BE2C (cell line): ENCODE measurements around the gene FAM180B.
"Not testable (repeated sequence)": the region's sequence is repeated elsewhere in the genome, so short reads cannot be mapped to it uniquely, and the experiment has no call there.

Experiments used
- DNase-seq: peaks from one replicate; pipeline ENCODE4 v3.0.0-alpha.2; 2020
- H3K27me3 ChIP-seq: fragments of 250-450 bp; sonication (Bioruptor Pico); 2 replicates; pipeline ENCODE4 v1.5.1; 2020; ENCODE audit warnings: mild to moderate bottlenecking
- H3K36me3 ChIP-seq: fragments of 250-450 bp; sonication (Bioruptor Pico); 2 replicates; pipeline ENCODE4 v1.5.1; 2020; ENCODE audit warnings: mild to moderate bottlenecking
- H3K4me1 ChIP-seq: fragments of 250-450 bp; sonication (Bioruptor Pico); 2 replicates; pipeline ENCODE4 v1.5.1; 2020
- H3K4me3 ChIP-seq: 2 replicates; pipeline ENCODE4 v1.5.1; 2011; ENCODE audit warnings: low read depth, low read length
- H3K9me3 ChIP-seq: fragments of 250-450 bp; sonication (Bioruptor Pico); 2 replicates; pipeline ENCODE4 v1.5.1; 2020
- TF ChIP-seq, protein P1 (sequence below): IDR thresholded peaks from 2 replicates; pipeline ENCODE4 v1.5.1; 2012; ENCODE audit warnings: mild to moderate bottlenecking, low read depth, low read length

Gene FAM180B

GRCh38 chr11:47550288-47551047 lies 36.0 kb upstream of the FAM180B start:
- no peak for DNase-seq
- Histone ChIP-seq H3K36me3 (no peaks in the 10 kb centered on the region), H3K9me3 (no peaks in the 10 kb centered on the region), H3K27me3 (no peaks in the 10 kb centered on the region), H3K4me3 (no peak overlapping the region), H3K4me1 (no peaks in the 10 kb centered on the region; the same call in 1 of the 2 replicates)
- TF ChIP-seq, protein P1, sequence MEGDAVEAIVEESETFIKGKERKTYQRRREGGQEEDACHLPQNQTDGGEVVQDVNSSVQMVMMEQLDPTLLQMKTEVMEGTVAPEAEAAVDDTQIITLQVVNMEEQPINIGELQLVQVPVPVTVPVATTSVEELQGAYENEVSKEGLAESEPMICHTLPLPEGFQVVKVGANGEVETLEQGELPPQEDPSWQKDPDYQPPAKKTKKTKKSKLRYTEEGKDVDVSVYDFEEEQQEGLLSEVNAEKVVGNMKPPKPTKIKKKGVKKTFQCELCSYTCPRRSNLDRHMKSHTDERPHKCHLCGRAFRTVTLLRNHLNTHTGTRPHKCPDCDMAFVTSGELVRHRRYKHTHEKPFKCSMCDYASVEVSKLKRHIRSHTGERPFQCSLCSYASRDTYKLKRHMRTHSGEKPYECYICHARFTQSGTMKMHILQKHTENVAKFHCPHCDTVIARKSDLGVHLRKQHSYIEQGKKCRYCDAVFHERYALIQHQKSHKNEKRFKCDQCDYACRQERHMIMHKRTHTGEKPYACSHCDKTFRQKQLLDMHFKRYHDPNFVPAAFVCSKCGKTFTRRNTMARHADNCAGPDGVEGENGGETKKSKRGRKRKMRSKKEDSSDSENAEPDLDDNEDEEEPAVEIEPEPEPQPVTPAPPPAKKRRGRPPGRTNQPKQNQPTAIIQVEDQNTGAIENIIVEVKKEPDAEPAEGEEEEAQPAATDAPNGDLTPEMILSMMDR: no peak

DNA sequence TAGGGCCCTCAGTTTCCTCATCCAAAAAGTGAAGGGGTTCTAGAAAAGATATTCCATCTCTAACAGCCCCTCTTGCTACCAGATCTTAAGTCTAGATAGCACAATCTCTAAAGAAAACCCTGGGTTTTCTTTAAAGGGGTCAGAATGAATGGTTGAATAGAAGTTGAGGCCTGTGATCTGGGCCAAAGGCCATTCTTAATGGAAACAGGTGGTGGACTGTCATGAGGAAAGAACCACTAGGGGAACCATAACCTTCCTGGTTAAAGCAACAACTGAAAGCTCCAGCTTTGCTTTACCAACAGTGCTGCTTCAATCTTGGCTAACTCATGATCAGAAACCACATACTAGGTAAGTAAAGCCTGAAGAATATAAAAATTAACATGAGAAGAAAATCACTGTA lies 35.4 kb upstream of the FAM180B start:
- no peak for DNase-seq
- no peaks in the 10 kb centered on the region; the same call in 1 of the 2 replicates for H3K4me1 ChIP-seq
- H3K36me3 ChIP-seq: no peaks in the 10 kb centered on the region
- no peaks in the 10 kb centered on the region for H3K9me3 ChIP-seq
- H3K27me3 ChIP-seq: no peaks in the 10 kb centered on the region
- TF ChIP-seq, protein P1: peak; percentile 56
- peak overlapping the region; percentile 84 for H3K4me3 ChIP-seq

DNA sequence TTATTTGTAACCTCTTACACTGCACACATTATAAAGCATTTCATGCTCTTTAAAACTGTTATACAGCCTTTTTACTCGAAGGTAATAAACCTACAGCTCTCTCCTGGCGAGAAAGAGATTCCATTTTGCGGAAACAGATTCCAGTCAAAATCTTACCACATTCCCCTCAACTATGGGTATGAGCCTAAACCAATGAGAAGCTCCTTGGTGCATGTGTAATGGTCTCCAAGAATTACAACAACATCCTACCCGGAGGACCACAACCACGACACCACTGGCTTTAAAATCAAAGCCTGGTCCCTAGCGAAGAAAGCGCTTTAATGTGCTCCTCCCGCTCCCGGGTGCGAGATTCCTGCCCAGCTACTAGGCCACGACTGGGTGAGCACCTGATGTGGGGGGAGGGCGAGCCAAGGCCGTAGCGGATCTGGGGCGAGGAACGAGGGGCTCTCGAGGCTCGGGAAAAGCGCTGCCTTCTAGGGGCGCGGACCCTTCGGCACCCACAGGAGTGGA lies 34.4 kb upstream of the FAM180B start:
- Histone ChIP-seq H3K4me1 (no peaks in the 10 kb centered on the region; the same call in 1 of the 2 replicates), H3K27me3 (no peaks in the 10 kb centered on the region), H3K4me3 (peak overlapping the region; percentile 84), H3K9me3 (no peaks in the 10 kb centered on the region), H3K36me3 (no peaks in the 10 kb centered on the region)
- TF ChIP-seq, protein P1: no peak
- DNase-seq: peak; percentile 18

DNA sequence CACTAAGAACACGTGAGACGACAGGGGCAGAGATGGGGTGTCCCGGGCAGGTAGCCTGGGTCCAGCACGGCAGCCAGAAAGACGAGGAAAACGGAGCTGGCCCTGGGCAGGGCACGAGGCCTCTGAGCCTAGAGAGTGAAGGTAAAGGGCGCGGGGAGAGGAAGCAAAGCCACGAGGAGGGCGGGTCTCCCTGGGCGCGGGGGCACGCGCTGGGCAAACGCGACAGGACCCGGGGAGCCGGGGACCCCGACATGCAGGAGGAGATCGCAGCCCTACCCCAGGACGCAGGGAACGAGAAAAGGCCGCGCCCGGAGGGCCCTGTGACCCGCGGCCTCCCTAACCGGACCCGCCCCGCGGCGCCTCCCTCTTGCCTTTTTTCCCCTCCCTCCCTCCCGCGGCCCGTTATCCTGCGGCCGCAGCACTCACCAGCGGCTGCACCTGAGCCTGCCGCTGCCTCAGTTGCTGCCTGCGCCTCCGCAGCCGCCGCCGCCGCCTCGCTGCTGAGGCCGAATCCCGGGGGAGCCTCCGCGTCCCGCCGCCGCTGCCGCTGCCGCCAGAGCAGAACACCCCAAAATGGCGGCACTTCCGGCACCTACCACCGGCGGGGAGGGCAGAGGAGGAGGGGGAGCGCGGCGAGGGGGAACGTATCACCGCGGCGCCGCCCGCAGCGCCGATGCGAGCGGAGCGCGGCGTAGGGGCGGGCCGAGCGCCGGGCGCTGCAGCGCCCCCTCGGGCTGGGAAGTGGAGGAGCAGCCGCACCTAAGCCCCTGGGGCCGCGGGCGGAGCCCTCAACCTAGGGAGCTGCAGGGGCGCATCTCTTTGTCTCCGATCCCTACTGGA lies 33.7 kb upstream of the FAM180B start, which contains the start of gene CELF1:
Gene CELF1, minus strand, starts transcription at position 567 of the 840 bp plus-strand sequence. CDS start 53,609 bp downstream, outside the sequence.
- Histone ChIP-seq H3K36me3 (no peaks in the 10 kb centered on the region), H3K27me3 (no peaks in the 10 kb centered on the region), H3K4me1 (no peaks in the 10 kb centered on the region; the same call in 1 of the 2 replicates), H3K4me3 (peak within 1 kb of the TSS; percentile 84), H3K9me3 (no peaks in the 10 kb centered on the region)
- TF ChIP-seq, protein P1: peak; percentile 45
- DNase-seq: peak; percentile 88

- no peaks in the 10 kb centered on the region; the same call in 1 of the 2 replicates for H3K4me1 ChIP-seq
- TF ChIP-seq, protein P1: no peak
- H3K36me3 ChIP-seq: no peaks in the 10 kb centered on the region
- no peak for DNase-seq
- H3K27me3 ChIP-seq: no peaks in the 10 kb centered on the region
- no peaks in the 10 kb centered on the region for H3K9me3 ChIP-seq
- H3K4me3 ChIP-seq: peak overlapping the region; percentile 55
Observed at GRCh38 chr11:47553406-47553743, 33.1 kb upstream of the FAM180B start.

DNA sequence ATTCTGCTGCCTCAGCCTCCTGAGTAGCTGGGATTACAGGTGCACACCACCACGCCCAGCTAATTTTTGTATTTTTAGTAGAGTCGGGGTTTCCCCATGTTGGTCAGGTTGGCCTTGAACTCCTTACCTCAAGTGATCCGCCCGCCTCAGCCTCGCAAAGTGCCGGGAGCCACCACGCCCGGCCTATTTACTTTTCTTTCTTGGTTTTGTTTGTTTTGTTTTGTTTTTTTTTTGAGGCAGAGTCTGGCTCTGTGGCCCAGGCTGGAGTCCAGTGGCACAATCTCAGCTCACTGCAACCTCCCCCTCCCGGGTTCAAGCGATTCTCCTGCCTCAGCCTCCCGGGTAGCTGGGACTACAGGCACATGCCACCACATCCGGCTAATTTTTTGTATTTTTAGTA lies 29.5 kb upstream of the FAM180B start:
- not testable (repeated sequence) for H3K4me3 ChIP-seq, H3K4me1 ChIP-seq, H3K9me3 ChIP-seq, H3K27me3 ChIP-seq, H3K36me3 ChIP-seq, DNase-seq
